ENCODE measurements around the gene KY.
"Not testable (repeated sequence)": the region's sequence is repeated elsewhere in the genome, so short reads cannot be mapped to it uniquely, and the experiment has no call there.

KY gene

GRCh38 chr3:134600685-134601463 lies 49.9 kb downstream of the KY start:
- ATAC-seq: peak; percentile 59 to 60

- no peak for ATAC-seq
Measured at GRCh38 chr3:134600206-134600605, 50.6 kb downstream of the KY start.

GRCh38 chr3:134598763-134599545 lies 51.9 kb downstream of the KY start:
- ATAC-seq: no peak

- no peak for ATAC-seq
Measured at GRCh38 chr3:134597390-134597970, 53.3 kb downstream of the KY start.

- not testable (repeated sequence) for ATAC-seq
Measured at GRCh38 chr3:134594986-134595385, 55.8 kb downstream of the KY start.

GRCh38 chr3:134594331-134594741 lies 56.5 kb downstream of the KY start:
- ATAC-seq: no peak

- ATAC-seq: no peak
Measured at GRCh38 chr3:134592806-134593205, 58.0 kb downstream of the KY start.

- ATAC-seq: no peak
Measured at GRCh38 chr3:134590766-134591165, 60.1 kb downstream of the KY start.

- ATAC-seq: no peak
Measured at GRCh38 chr3:134579141-134579665, 71.6 kb downstream of the KY start.

- ATAC-seq: no peak
Measured at GRCh38 chr3:134576831-134577230, 74.0 kb downstream of the KY start.

- ATAC-seq: no peak
Measured at GRCh38 chr3:134576426-134576825, 74.4 kb downstream of the KY start.

GRCh38 chr3:134569899-134570298 lies 80.9 kb downstream of the KY start:
- ATAC-seq: not testable (repeated sequence)

- ATAC-seq: no peak
Measured at GRCh38 chr3:134568790-134569189, 82.0 kb downstream of the KY start.

GRCh38 chr3:134567605-134568004 lies 83.2 kb downstream of the KY start:
- no peak for ATAC-seq

- no peak for ATAC-seq
Measured at GRCh38 chr3:134564991-134565390, 85.8 kb downstream of the KY start.

- no peak for ATAC-seq
Measured at GRCh38 chr3:134563601-134564000, 87.2 kb downstream of the KY start.

GRCh38 chr3:134562055-134562454 lies 88.8 kb downstream of the KY start:
- no peak for ATAC-seq

- ATAC-seq: no peak
Measured at GRCh38 chr3:134559591-134559990, 91.2 kb downstream of the KY start.
